Measurements from ENCODE around the gene SHTN1.

- TF ChIP-seq MAX (IDR thresholded peaks at IDR 0.05): no peak
- TF ChIP-seq, protein P1, sequence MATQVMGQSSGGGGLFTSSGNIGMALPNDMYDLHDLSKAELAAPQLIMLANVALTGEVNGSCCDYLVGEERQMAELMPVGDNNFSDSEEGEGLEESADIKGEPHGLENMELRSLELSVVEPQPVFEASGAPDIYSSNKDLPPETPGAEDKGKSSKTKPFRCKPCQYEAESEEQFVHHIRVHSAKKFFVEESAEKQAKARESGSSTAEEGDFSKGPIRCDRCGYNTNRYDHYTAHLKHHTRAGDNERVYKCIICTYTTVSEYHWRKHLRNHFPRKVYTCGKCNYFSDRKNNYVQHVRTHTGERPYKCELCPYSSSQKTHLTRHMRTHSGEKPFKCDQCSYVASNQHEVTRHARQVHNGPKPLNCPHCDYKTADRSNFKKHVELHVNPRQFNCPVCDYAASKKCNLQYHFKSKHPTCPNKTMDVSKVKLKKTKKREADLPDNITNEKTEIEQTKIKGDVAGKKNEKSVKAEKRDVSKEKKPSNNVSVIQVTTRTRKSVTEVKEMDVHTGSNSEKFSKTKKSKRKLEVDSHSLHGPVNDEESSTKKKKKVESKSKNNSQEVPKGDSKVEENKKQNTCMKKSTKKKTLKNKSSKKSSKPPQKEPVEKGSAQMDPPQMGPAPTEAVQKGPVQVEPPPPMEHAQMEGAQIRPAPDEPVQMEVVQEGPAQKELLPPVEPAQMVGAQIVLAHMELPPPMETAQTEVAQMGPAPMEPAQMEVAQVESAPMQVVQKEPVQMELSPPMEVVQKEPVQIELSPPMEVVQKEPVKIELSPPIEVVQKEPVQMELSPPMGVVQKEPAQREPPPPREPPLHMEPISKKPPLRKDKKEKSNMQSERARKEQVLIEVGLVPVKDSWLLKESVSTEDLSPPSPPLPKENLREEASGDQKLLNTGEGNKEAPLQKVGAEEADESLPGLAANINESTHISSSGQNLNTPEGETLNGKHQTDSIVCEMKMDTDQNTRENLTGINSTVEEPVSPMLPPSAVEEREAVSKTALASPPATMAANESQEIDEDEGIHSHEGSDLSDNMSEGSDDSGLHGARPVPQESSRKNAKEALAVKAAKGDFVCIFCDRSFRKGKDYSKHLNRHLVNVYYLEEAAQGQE (IDR thresholded peaks at IDR 0.05; ENCODE audit: low read depth): no peak
- TF ChIP-seq RAD21 (IDR thresholded peaks at IDR 0.05; ENCODE audit: low read depth): no peak
- no peak for TF ChIP-seq EP300 (IDR thresholded peaks at IDR 0.05; ENCODE audit: borderline replicate concordance)
- no peak for TF ChIP-seq YY1 (IDR thresholded peaks at IDR 0.05; ENCODE audit: low read depth)
- TF ChIP-seq CEBPB (IDR thresholded peaks at IDR 0.05): no peak
- no peak for TF ChIP-seq TAF1 (IDR thresholded peaks at IDR 0.05; ENCODE audit: low read depth)
- no peak for TF ChIP-seq TCF12 (IDR thresholded peaks at IDR 0.05; ENCODE audit: low read depth)
- no peak for TF ChIP-seq CREB1 (IDR thresholded peaks at IDR 0.05; ENCODE audit: low read depth)
- TF ChIP-seq ZBTB7A (IDR thresholded peaks at IDR 0.05; ENCODE audit: low read depth): no peak
Observed at GRCh38 chr10:116857156-116857555, 147.8 kb downstream of the SHTN1 start.
